SK-N-MC (cell line): ENCODE measurements around the gene DOCK1.

Experiments used
- DNase-seq: peaks from one replicate; pipeline ENCODE4 v3.0.0-alpha.2; 2011; ENCODE audit warnings: low read depth, low spot score
- H3K27ac ChIP-seq: fragments of 200-600 bp; sonication (generic); 2 replicates; pipeline ENCODE4 v1.5.1; 2016; ENCODE audit warnings: mixed run types
- H3K36me3 ChIP-seq: fragments of 200-600 bp; sonication (generic); 2 replicates; pipeline ENCODE4 v1.6.1; 2017; ENCODE audit warnings: antibody characterized with exemption, low read length, mixed read lengths; ENCODE audit not compliant: insufficient read depth
- H3K4me3 ChIP-seq: fragments of 200-600 bp; sonication (generic); 2 replicates; pipeline ENCODE4 v1.5.1; 2016
- H3K9ac ChIP-seq: fragments of 200-600 bp; sonication (generic); 2 replicates; pipeline ENCODE4 v1.8.0; 2017; ENCODE audit warnings: mixed run types, mixed read lengths; ENCODE audit not compliant: insufficient read length
- H3K9me3 ChIP-seq: fragments of 200-600 bp; sonication (generic); 2 replicates; pipeline ENCODE4 v1.6.1; 2017; ENCODE audit warnings: low read depth, mild to moderate bottlenecking, antibody characterized with exemption, low read length, moderate library complexity, mixed read lengths
- EZH2 ChIP-seq: fragments of 200-600 bp; sonication (generic); IDR thresholded peaks from one replicate; pipeline ENCODE4 v1.6.1; 2017; ENCODE audit warnings: antibody characterized with exemption
- FOXP2 ChIP-seq: optimal IDR thresholded peaks from 2 replicates; pipeline ENCODE3; 2011; ENCODE audit warnings: mild to moderate bottlenecking, moderate library complexity; ENCODE audit not compliant: insufficient read depth; ENCODE audit errors: extremely low read length, control extremely low read depth
- POLR2AphosphoS5 ChIP-seq: IDR thresholded peaks from 2 replicates; pipeline ENCODE4 v1.6.1; 2012; ENCODE audit warnings: mild to moderate bottlenecking, low read depth, low read length, borderline replicate concordance

DOCK1 gene

GRCh38 chr10:127435246-127435645 is 530.0 kb downstream of the DOCK1 start:
- Histone ChIP-seq H3K9ac (no peak overlapping the region), H3K9me3 (no peaks in the 10 kb centered on the region), H3K27ac (no peak overlapping the region), H3K4me3 (no peak overlapping the region), H3K36me3 (no peaks in the 10 kb centered on the region)
- no peak for DNase-seq
- TF ChIP-seq POLR2AphosphoS5 (no peak), EZH2 (no peak), FOXP2 (no peak)

DNA sequence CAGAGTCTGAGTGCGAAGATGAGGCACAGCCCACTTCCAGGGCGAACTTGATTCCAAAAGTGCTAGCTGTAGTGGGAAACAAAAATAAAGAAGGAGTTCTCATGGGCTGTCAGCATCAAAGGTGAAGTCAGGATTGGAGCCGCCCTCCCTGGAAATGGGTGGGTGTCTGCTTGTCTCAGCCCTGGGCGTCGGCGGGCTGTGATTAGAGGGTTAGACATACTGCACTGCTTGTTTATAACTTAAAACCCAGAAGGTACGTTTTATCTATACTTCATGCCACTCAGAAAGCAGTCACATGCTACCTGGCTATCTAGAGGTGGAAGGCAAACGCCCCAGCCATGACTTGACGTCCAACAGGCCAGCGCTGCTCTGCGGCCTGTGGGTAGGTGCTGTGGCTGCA is 535.1 kb downstream of the DOCK1 start:
- no peak for DNase-seq

DNA sequence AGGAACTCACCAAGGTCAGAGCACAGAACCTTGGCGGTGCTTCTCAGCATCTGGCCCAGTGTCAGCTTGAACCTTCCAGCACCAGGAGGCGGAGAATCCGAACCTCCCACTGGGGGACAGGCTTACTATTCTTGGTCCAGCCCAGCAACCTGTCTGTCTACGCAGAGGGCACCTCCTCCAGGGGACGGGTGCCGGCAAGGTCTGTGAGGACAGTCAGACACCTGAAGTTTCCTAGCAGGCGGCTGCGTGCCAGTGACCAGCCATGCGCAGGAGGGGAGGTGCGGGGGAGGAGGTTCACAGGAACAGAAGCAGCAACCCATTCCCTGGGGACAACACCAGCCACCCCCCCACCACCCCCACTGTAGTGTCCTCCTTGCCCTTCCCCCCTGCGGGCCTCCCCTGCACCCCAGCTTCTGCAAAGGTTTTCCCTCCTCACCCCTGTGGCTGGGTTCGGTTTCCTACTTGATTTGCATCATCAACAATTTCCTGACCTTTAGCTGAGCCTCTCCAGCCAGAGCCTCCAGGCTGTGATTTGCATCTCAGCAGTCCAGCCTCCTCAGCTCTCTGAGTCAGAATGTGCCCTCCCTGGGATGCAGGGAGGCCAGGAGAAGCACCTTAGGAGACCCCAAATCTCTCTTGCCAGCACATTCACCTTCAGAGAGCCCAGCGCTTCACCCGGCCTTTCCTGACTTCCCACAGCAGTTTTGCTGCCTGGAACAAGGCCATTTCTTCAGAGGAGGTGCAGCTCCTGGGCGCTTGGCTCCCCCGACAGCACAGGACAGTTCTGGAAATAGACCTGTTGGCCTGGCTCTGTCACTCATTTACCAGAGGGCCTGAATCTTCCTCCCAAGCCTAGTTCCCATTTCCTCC is 536.4 kb downstream of the DOCK1 start:
- TF ChIP-seq POLR2AphosphoS5 (no peak), FOXP2 (no peak), EZH2 (no peak)
- Histone ChIP-seq H3K27ac (no peak overlapping the region), H3K4me3 (no peak overlapping the region), H3K9ac (no peak overlapping the region), H3K9me3 (no peaks in the 10 kb centered on the region), H3K36me3 (no peaks in the 10 kb centered on the region)
- no peak for DNase-seq

More for the DNA sequence above, 535.1 kb downstream of the DOCK1 start:
- H3K9ac ChIP-seq = no peak overlapping the region
- no peaks in the 10 kb centered on the region for H3K36me3 ChIP-seq
- no peak overlapping the region for H3K4me3 ChIP-seq
- no peak overlapping the region for H3K27ac ChIP-seq
- TF ChIP-seq EZH2 = no peak
- TF ChIP-seq POLR2AphosphoS5 = no peak
- no peak for TF ChIP-seq FOXP2
- H3K9me3 ChIP-seq = no peaks in the 10 kb centered on the region

DNA sequence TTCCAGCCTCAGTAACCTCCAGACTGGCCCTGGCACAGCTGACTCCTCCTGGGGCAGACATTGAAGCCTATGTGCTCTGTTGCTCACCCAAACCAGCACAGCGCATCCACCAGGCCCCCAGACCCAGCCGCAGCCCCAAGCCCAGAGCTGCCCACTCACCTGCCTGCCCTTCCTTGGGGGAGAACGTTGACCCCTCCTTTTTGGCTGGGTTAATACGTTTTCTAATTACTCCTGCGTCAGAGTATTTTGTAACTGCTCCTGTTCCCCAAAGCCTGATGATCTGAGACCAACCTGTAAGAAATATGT is 536.9 kb downstream of the DOCK1 start:
- Histone ChIP-seq H3K36me3 (no peaks in the 10 kb centered on the region), H3K4me3 (no peak overlapping the region), H3K9ac (no peak overlapping the region), H3K9me3 (no peaks in the 10 kb centered on the region), H3K27ac (no peak overlapping the region)
- TF ChIP-seq FOXP2 = no peak
- DNase-seq = no peak

DNA sequence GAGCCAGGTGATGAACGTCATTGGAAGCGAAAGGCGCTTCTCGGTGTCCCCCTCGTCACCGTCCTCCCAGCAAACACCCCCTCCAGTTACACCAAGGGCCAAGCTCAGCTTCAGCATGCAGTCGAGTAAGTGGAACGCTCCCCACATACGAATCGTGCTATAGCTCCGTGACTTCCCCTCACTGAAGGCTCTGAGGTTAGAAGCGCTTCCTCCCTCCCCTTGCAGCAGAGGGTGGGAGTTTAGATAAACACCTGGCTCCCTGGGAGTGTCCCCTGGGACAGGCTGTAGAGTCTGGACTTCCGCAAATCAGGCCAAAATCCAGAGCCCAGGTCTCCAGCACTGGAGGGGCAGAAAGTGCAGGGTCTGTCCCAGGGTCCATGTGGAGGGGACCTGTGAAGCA is 538.9 kb downstream of the DOCK1 start:
- DNase-seq = no peak
- no peak for TF ChIP-seq FOXP2
- TF ChIP-seq EZH2 = no peak
- no peak for TF ChIP-seq POLR2AphosphoS5
- Histone ChIP-seq H3K9ac (no peak overlapping the region), H3K27ac (no peak overlapping the region), H3K4me3 (no peak overlapping the region), H3K9me3 (no peaks in the 10 kb centered on the region), H3K36me3 (no peaks in the 10 kb centered on the region)

DNA sequence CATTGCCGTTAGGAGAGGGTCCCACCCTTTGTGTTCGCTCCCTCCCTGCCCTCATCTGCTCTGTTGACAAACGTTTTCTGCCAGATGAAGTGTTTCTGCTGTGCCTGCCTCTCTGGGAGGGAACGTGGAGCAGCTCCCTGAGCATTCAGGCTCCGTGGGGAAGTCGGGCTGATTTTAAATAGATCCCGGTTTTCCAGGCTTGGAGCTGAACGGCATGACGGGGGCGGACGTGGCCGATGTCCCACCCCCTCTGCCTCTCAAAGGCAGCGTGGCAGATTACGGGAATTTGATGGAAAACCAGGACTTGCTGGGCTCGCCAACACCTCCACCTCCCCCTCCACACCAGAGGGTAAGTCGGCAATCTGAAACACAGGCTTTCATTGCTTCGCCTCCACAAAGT is 542.0 kb downstream of the DOCK1 start:
- no peak for DNase-seq
- Histone ChIP-seq H3K36me3 (no peaks in the 10 kb centered on the region), H3K27ac (no peak overlapping the region)

GRCh38 chr10:127449490-127449889 is 544.3 kb downstream of the DOCK1 start:
- DNase-seq = no peak
- TF ChIP-seq POLR2AphosphoS5 (no peak), FOXP2 (no peak), EZH2 (no peak)
- no peaks in the 10 kb centered on the region for H3K36me3 ChIP-seq
- H3K27ac ChIP-seq = no peak overlapping the region
- H3K9ac ChIP-seq = no peak overlapping the region
- no peaks in the 10 kb centered on the region for H3K9me3 ChIP-seq
- H3K4me3 ChIP-seq = no peak overlapping the region

More for the DNA sequence above, 542.0 kb downstream of the DOCK1 start:
- TF ChIP-seq FOXP2 = no peak
- TF ChIP-seq EZH2 = no peak
- no peak for TF ChIP-seq POLR2AphosphoS5
- no peaks in the 10 kb centered on the region for H3K9me3 ChIP-seq
- no peak overlapping the region for H3K4me3 ChIP-seq
- H3K9ac ChIP-seq = no peak overlapping the region

GRCh38 chr10:127450644-127451043 is 545.4 kb downstream of the DOCK1 start:
- DNase-seq = no peak
- no peaks in the 10 kb centered on the region for H3K9me3 ChIP-seq
- no peaks in the 10 kb centered on the region for H3K36me3 ChIP-seq
- no peak overlapping the region for H3K4me3 ChIP-seq
- no peak for TF ChIP-seq EZH2
- TF ChIP-seq POLR2AphosphoS5 = no peak
- no peak for TF ChIP-seq FOXP2
- no peak overlapping the region for H3K9ac ChIP-seq
- no peak overlapping the region for H3K27ac ChIP-seq

DNA sequence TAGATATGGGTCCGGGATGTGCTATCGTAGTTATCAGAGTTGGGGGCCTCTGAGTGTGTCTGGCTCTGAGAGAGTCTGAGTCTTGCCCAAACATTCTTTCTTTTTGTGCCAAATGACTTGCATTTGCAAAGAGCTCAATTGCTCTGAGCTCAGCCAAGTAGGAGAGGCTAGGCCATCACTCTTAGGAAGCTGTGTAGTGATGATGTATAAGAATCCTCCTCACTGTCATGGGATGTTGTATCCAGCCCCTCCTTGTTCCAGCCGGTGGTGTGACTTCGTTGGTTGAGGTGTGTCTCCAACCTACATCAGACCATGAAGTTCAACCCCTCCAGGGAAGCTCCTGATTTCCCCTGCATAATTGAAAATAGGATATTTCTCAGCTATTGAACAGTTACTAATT is 546.4 kb downstream of the DOCK1 start:
- H3K4me3 ChIP-seq = no peak overlapping the region
- H3K36me3 ChIP-seq = no peaks in the 10 kb centered on the region
- no peak for TF ChIP-seq FOXP2
- TF ChIP-seq POLR2AphosphoS5 = no peak
- TF ChIP-seq EZH2 = no peak
- DNase-seq = no peak
- no peak overlapping the region for H3K27ac ChIP-seq
- no peaks in the 10 kb centered on the region for H3K9me3 ChIP-seq
- H3K9ac ChIP-seq = no peak overlapping the region
